HG02798 (cell line): ENCODE results near the gene FAM120B.
A peak's percentile ranks its signal among the peaks of the same experiment; 100 is the strongest.

Experiments
- ATAC-seq: cut with Tn5 transposase; IDR thresholded peaks from one replicate; pipeline ENCODE4 v1.9.1; 2021; ENCODE audit warnings: mild to moderate bottlenecking; ENCODE audit not compliant: unreplicated experiment, poor library complexity

FAM120B gene

DNA sequence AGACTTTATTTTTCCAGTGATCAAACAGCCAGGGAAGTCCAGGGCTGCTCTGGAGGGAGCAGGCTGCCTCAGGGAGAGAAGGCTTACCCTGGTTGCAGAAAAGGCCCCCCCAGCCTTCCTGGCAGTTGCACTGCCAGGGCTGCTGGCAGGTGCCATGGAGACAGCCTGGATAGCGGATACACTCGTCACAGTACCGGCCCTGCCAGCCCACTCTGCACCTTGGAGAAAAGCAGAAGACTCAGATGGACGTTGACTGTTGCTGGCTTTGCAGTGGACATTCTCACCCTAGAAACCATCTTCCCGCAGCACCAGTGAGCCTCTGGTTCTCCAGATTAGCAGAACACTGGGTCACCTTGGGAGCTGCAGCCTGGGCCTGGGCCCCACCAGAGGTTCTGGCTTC lies 21.1 kb upstream of the FAM120B start:
- no peak for ATAC-seq

DNA sequence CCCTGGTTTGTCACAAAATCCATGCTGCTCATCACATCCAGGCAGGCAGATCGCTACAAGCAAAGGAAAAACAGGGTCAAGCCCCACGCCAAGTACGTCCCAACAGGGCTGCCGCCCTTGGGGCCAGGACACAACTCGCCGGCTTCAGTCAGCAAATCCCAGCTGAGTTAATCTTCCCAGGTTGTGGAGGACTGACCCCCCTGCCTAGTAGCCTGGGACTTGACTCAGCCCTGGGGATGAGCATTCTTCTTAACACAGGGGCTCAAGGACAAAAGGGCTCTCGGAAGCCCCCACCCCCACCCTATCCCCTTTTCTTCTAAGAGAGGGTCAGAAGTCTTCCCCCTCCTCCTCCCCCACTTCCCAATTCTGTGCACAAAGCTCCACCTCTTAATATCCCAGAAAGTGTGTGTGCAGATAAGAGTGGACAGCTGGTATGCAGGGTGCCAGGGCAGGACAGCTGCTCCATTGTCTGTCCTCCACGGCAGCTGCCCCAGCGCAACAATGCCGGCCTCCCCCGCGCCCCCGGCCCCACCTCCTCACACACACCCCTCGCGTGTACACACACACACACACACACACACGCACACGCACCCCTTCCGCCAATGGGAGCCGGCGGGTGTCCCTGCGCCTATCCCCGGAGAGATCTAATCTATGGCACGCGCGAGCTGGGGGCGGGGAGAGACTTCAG lies 20.2 kb upstream of the FAM120B start:
- ATAC-seq: no peak

DNA sequence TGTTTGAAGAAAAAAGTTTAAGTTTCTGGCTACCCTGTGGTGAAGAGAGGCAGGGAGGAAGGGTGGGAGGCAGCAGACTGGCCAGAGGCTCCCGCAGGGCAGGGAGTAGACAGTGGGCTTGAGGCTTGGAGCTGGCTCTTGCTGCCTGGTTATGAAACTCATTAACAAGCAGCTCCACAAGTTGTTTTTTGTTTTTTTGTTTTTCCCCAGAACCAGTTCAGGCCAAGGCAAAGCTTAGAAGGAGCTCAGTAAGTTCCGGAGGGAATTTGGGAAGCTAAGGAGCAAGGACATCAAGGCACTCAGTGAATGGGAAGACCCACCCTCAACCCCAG lies 19.7 kb upstream of the FAM120B start:
- no peak for ATAC-seq

DNA sequence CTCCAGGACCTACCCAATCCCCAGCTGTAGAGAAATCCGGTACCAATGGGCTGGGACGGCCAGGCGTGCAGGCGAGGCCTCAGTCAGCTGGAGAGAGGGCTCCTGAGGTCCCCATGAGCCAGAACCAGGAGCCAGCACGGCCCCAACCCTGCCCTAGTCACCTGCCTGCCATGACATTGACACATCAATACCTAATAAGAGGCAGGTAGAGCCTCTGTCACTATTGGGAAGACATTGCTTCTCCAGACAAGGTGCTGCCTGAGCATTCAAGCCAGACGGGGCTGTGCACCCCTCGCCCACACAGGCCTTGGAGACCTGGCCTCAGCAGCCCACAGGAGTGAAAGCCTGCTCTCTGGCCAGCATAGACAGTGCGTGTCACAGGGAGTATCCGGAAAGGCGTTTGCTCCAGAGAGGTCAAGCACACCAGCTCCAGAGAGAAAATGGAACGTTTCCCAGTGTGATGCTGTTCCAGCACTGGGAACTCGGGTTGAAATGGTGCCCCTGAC lies 19.1 kb upstream of the FAM120B start:
- no peak for ATAC-seq

DNA sequence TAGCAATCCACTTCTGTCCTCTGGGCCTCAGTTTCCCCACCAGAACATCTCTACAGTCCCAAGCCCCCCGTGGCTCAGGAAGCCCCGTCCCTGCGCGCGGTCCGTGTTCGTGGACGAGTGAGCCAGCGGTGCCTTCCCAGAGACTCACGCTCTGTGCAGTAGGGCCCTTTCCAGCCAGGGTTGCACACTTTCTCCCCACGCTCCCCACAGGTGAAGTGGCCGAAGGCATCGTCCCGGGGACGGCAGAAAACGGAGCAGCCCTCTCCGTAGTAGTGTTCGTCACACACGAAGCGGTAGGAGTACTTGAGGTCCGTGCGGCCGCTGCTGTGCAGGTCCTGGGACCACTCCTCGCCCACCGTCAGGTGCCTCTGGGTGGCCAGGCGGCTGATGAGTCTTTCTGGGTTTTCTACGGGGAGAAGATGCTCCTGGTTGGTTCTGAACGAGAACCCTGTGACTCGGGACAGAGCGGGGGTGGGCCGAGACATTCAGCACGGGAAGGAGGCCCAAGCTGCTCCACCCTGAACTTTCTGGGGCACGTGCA lies 18.4 kb upstream of the FAM120B start:
- no peak for ATAC-seq

DNA sequence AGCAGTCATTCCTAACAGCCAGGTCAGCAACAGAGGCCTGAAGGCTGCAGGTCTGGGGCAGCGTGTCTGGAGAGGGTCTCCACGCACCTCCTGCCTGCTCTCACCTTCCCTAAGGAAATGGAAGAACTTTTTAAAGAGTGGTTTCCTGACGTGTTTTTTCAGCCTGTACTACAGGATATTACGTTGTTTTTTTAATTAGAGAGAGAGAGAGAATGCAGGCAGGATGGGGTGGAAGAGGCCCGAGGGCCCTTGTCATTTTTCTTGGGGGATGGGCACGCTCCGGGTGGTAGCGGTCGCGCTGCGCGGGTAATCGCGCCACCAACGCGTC lies 17.7 kb upstream of the FAM120B start:
- no peak for ATAC-seq

DNA sequence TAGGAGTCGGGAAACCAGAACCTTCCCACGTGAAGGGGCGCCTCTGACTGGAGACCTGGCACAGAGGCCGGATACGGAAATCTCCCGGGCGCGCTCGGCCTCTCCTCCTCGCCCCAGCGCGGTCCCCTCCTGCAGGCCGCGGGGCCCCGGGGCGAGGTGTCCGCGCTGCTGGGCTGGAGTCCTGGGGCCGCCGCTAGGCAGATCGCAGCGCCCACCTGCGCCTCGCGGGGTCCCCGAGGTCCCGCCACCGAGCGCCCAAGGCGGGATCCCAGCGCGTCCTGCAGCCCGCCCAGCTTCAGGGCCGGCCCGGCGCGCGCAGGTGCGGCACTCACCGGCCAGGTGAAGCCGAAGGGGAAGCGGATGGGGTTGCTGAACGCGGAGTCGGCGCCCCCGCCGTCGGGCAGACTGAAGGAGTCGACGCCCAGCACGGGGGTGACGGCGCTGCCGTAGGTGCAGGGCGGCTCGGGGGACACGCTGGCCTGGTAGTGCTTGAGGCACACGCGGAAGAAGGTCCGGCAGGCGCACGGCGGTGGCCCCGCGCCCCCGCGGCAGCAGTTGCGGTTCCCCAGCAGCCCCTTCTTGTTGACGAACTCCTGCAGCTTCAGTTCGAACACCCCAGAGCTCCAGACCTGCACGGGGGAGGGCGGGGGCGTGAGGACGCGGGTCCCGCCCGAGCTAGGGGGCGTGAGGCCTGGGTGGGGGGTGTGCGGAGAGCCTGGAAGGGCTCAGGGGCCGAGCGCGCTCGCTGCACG lies 17.2 kb upstream of the FAM120B start:
- no peak for ATAC-seq

DNA sequence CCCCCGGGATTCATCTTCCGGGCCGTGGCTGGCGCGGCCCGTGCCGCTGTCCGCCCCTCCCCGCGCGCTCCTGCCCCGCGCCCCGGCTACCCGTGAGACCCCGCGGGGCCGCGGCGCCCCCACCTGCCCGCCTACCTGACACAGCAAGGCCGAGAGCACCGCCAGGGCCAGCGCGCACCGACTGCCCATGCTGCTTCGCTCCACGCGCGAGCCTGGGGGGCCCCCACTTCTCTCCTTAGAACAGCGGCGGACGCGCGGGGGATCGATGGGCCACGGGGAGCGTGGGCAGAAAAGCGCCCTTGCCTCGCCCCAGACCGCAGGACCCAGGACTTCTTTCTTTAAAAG lies 16.6 kb upstream of the FAM120B start:
- no peak for ATAC-seq

DNA sequence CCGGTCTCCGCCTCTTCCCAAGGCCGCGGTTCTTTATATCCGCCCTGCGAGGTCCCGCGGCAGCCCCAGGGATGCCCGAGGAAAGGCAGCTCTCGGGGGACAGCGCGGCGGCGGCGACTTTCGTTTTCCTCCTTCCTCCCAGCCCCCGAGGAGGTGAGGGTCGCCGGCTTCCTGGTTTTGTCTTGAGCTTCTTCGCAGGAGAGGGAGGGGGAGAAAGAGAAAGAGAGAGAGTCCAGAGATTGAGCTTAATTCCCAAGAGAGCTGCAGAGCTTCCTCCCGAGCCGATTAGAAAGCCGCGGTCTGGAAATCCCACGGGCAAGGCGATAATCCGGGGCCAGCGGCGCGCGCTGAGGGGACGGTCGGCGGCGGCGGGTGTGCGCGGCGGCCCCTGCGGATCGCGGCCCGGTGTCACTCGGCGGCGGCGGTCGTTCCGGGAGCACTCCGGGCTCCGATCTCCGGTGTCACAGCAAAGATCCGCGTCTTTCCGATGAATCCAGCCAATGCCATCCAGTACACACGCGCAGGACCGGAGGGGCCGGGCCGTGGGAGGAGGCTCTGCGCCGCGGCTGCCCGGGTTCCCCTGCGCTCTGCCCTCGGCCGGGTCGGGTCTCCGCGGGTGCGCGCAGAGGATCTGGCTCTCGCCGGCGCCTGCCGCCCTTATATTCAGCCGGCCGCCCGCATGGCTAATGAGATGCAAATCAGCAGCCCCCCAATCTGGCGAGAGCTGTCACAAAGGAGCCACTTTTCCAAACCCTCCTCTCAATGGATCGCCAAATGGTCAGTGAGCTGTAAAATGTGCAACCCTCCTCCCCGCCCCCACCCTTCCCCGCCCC lies 16.0 kb upstream of the FAM120B start, which contains the start of gene DLL1:
DLL1 (minus strand) TSS at position 783 of the 833 bp plus-strand sequence. CDS start 939 bp downstream, outside the sequence.
- no peak for ATAC-seq

DNA sequence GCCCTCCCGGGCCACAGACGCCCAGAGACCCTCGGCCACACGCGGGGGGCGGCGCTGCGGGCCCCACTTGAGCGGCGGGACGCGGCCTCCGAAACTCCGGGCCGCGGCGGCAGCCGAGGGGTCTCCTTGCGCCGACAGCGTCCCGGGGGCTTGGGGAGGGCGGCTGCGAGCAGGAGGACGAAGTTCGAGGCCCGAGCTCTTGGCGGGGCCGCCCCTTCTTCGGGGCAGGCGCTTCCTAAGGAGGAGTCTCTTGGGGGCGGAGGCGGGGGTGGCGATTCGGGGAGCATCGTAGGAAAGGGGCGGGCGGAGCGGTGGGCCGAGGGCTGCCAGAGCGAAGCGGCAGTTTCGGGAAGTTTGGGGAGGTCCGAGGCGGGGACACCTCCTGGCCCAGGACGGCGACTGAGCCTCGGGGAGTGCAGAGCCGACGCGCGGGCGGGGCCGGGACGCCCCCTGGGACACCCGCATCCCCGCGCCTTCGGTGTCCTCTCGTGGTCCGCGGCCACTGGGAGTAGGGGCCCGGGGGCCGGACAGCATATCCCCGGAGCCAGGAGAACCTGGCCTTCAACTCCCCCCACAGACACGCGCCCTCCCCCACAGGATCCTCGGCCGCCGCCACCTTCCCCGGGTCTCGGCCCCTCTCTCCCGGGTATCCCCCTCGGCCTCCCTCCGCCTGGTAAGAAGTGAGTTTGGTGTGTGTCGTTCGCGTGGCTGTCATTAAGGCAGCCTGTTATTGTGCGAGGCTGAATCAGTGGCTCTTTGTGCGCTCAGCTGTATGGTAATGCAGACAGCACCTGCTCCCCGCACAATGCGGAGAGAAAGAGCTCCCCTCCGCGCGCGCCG lies 15.1 kb upstream of the FAM120B start:
- ATAC-seq: peak; percentile 33

DNA sequence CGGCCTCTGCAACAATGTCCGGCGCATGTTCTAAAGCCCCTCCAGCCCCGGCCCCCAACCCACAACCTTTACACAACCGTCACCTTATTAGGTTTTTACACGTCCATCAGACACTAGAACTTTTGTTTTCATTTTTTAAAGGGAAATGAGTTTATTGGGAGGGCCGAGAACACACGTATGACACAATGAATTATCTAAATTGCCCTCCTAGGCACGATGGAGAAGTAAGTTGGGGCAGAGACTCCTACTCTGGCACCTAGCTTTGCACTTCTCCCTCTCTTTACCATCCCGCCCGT lies 14.5 kb upstream of the FAM120B start:
- no peak for ATAC-seq

DNA sequence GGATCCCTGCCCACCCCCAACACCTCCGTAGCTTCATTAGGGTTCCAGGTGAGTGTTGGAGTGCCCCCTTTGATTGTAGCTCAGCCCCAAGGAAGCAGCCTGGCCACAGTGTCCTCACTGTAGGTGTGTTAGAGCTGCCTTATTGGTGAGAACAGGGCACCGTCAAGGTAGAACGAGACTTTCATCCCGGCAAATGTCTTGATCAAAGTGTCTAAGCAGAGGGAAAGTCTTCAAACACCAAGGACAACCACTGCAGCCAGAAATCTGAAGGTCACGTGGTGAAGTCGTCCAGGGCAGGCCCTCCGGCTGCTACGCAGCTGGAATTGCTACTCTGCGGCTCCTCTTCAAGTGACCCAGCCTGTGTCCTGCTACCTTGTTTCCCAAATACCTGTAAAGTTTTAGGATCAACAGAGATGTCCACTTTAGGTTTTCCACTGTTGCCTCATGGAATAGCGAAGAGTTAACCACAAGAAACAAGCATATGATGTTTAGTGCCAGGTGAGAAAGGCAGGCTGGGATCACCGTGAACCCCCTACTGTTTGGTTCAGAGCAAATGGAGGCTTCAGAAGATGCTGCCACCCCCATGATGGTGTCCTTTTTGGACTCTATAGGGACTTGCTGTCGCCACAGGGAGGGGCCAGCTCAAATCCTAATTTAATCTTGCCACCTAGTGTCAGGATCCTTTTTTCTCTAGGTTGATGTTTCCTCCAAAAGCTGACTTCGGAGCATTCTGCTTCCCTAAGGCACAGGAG lies 14.0 kb upstream of the FAM120B start:
- no peak for ATAC-seq

DNA sequence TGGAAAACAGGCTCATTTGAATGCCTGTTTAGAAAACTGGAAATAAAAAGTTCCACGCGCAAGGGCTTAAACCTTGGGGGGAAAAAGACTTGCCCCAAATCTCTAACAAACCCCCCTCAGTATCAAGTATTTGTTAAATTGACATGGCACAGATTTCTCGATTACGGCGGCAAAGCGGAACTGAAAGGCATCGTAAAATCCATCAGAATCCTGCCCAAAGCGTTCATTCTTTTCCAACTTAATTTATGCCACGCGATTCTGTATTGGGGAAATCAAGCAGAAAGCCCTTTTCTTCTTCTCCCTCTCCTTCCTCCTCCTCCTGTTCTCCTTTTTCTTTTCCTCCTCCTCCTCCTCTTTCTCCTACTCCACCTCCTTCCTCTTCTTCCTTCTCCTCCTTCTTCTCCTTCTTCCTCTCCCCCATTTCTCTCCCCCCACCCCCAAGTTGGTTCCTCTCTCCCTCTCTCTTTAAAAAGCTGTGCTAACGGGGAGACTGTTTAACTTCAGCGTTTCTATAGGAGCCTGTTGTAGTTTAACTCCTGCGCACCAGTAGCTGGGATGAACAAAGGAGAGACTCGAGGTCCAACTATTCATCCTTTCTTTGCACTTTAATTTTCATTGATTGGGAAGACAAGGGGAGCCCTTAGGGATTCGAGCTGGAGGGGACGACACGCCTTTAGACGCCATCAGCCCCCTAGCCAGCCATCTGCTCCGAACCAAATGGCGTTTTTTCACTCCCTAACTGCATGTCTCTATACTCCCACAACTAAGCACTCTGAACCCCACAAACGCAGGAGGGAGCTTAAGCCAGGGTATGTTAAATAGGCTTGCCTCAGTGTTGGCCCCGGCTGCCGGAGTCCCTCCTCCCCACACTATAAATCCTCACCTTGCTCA lies 13.0 kb upstream of the FAM120B start:
- no peak for ATAC-seq

DNA sequence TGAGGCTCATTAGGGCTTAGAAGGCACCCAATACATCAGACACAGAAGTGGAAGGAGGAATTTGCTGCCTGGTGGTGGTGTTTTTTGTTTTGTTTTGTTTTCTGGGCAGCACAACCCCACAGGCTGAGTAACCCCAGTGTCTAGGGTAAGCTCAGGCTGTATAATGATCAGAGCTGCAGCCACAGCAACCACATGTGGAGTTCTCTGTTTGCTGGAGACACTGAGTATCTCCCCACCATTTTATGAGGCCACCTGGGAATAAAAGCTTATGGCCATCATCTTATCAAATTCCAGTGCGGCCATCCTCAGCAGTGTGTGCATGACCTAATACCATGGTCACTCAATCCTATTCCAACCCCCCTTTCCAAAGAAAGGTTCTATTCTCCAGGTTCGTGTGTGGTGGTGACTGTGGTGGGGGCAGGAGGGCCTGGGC lies 12.2 kb upstream of the FAM120B start:
- ATAC-seq: no peak

DNA sequence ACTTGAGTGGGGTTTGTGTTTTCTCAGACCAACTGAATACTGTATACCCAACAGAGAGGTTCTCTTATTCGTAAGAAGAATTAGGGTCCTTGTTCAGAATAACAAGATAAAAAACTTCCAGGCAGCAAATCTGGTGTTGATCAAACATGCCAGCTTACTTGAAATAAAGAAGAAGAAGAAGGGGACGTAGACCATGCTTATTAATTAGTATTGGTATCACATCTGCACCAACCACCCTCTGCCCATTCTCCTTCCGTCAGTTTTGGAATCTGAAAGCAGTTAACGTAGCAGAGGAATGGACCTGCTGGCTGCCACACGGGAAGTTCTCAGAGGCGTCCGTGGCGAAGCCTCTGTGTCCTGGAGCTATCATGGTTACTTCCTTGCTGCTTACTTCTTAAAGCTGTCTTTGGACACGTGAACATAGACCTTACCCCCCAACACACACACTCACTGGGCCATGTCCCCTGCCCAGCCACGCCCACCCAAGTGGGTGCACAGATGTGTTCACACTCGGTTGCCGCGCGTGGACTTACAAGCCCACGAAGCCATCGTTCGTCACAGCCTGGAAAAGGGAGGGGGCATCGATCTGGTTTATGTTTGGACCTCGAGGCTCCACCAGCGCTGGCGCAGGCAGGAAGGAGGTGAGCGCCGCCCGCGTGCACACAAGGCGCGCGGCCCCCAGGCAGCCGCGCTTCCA lies 11.6 kb upstream of the FAM120B start:
- no peak for ATAC-seq

DNA sequence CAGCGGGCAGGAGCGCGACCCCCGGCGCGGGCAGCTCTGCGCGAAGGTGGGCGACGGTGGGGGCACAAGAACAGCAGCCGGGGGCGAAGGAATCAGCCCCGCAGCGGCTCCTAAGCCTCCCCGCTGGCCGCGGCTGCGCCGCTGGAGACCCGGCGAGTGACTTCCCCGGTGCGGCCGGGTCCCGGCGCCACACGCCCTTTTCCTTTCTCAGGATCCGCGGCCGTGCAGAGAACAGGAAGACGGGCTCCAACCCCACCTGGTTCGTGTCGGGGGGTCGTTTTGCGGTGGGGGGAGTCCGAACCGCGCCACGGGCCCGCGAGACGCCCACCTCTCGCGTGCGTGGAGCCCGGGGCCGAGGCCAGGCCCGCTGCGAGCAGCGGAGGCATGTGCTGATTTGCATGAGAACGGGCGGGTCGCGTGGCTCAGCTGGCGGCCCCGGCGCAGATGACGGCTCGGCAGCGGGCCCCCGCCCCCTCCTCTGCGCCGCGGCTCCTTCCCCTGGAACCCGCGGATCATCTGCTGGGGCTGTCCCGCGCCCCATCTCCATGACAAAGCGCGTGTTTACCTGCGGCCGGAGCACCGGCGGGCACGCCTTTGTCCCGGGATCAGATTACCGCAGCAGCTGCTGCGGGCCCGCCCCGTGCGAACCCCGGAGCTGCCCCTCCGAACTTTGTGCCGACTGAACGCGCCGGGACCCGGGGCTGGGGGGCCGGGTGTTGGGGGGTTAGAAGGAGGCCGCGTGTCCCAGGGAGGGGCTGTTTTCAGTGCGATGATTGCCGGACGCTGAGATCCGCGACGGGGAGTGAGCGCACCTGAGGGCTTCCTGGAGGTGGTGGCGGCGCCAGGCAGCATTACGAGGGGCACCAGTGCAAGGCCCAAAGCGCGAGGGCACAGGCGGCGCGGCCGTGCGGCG lies 10.8 kb upstream of the FAM120B start:
- ATAC-seq: peak; percentile 72

DNA sequence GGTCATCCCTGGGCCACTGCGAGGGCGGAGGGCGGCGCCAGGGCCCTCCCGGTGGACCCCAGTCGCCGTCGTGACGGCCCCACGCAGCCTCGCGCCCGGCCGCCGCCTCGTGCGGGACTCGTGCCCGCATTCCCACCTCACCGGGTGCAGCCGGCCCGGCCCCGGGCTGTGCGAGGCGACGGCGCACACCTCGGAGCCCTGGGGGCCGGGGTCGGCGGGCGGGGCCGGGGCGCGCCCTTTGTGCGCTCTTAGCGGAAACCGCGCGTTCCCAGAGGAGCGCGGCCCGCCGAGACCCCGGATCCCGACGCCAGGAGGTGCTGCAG lies 10.2 kb upstream of the FAM120B start:
- no peak for ATAC-seq
